H1 (cell line): ENCODE data around the gene SLC7A9. TPM values are rescaled to one million over a fixed set of nuclear protein-coding genes. Genes with fewer than 3 reads are reported as not detected.
A peak's percentile ranks its signal among the peaks of the same experiment; 100 is the strongest.

Experiments used
- CTCF ChIA-PET: fragments of 300-600 bp; sonication (Branson Sonifier 250); formaldehyde crosslinking; loops from one replicate; lab custom pipeline; 2021; ENCODE audit not compliant: partially characterized antibody; lab: Charles Lee
- POLR2A ChIA-PET: fragments of 300-600 bp; sonication (Branson Sonifier 250); formaldehyde crosslinking; loops from one replicate; lab custom pipeline; 2021; ENCODE audit warnings: inconsistent platforms; ENCODE audit not compliant: partially characterized antibody; lab: Charles Lee
- DNase-seq, 2 experiments: peaks; one replicate each; pipeline versions ENCODE4 v3.0.0 to v3.0.0-alpha.2; 2010 to 2022; ENCODE audit warnings: low spot score in 2 of 2, low read depth in 1 of 2, mixed read lengths in 1 of 2
- FAIRE-seq: peaks from 2 replicates; lab custom pipeline; 2011; peaks lifted over from hg19 to GRCh38; lab: Jason Lieb, UNC
- H2AFZ ChIP-seq: 2 replicates; pipeline ENCODE4 v1.8.1; 2012; ENCODE audit warnings: low read length, inconsistent platforms
- H2AK5ac ChIP-seq: 2 replicates; pipeline ENCODE4 v1.6.1; 2013; ENCODE audit warnings: low read depth, low read length
- H2BK120ac ChIP-seq: replicated peaks from 2 replicates; pipeline ENCODE3; 2013; ENCODE audit warnings: low read depth, low read length, inconsistent platforms
- H2BK12ac ChIP-seq: 2 replicates; pipeline ENCODE4 v1.6.1; 2013; ENCODE audit warnings: low read depth, low read length
- H2BK15ac ChIP-seq: 2 replicates; pipeline ENCODE4 v1.6.1; 2013; ENCODE audit warnings: low read length
- H2BK20ac ChIP-seq: 2 replicates; pipeline ENCODE4 v1.6.1; 2013; ENCODE audit warnings: low read length
- H2BK5ac ChIP-seq: 2 replicates; pipeline ENCODE4 v1.6.1; 2013; ENCODE audit warnings: low read depth, low read length
- H3K14ac ChIP-seq: 2 replicates; pipeline ENCODE4 v1.6.1; 2013; ENCODE audit warnings: inconsistent platforms; ENCODE audit not compliant: insufficient read length
- H3K18ac ChIP-seq: 2 replicates; pipeline ENCODE4 v1.6.1; 2013; ENCODE audit warnings: low read length; ENCODE audit errors: extremely low read depth
- H3K23ac ChIP-seq: 2 replicates; pipeline ENCODE4 v1.6.1; 2013; ENCODE audit warnings: inconsistent platforms; ENCODE audit not compliant: insufficient read length
- H3K23me2 ChIP-seq: 2 replicates; pipeline ENCODE4 v1.6.1; 2013; ENCODE audit warnings: low read depth, low read length
- H3K27ac ChIP-seq: 2 replicates; pipeline ENCODE4 v1.6.1; 2011; ENCODE audit warnings: low read depth, low read length, inconsistent platforms
- H3K27me3 ChIP-seq, 4 experiments: replicated peaks in 1 of 4; 1 replicate in 1 of 4; 2 replicates in 3 of 4; pipeline versions ENCODE4 v1.6.1 to v1.8.1; 2011 to 2013; ENCODE audit warnings: low read length in 3 of 4, mild to moderate bottlenecking in 3 of 4, inconsistent platforms in 2 of 4, mixed read lengths in 2 of 4, moderate library complexity in 1 of 4; ENCODE audit not compliant: control insufficient read depth in 3 of 4, insufficient read depth in 3 of 4; ENCODE audit errors: extremely low read depth in 1 of 4
- H3K36me3 ChIP-seq, 4 experiments: 2 replicates each; pipeline versions ENCODE4 v1.6.1 to v1.8.1; 2011 to 2013; ENCODE audit warnings: mild to moderate bottlenecking in 4 of 4, low read length in 3 of 4, moderate library complexity in 2 of 4, control low read depth in 1 of 4, inconsistent platforms in 1 of 4; ENCODE audit not compliant: insufficient read depth in 4 of 4, control insufficient read depth in 2 of 4
- H3K4ac ChIP-seq: replicated peaks from 2 replicates; pipeline ENCODE3; 2013; ENCODE audit warnings: low read length, low read depth, mixed read lengths, inconsistent platforms; ENCODE audit not compliant: insufficient read length
- H3K4me1 ChIP-seq, 4 experiments: replicated peaks in 1 of 4; 1 replicate in 1 of 4; 2 replicates in 3 of 4; pipeline versions ENCODE4 v1.6.1 to v1.8.1; 2011 to 2013; ENCODE audit warnings: low read length in 3 of 4, inconsistent platforms in 2 of 4, mixed read lengths in 1 of 4; ENCODE audit not compliant: insufficient read depth in 4 of 4, control insufficient read depth in 3 of 4
- H3K4me2 ChIP-seq, 2 experiments: 2 replicates each; pipeline versions ENCODE4 v1.6.1 to v1.8.1; 2011 to 2013; ENCODE audit warnings: low read depth in 2 of 2, low read length in 2 of 2, control low read depth in 1 of 2, inconsistent platforms in 1 of 2, mild to moderate bottlenecking in 1 of 2; ENCODE audit not compliant: insufficient read depth in 1 of 2
- H3K4me3 ChIP-seq, 4 experiments: fragments of 200-600, 300-600 bp in 1 of 4; sonication (generic), shearing (Covaris generic), sonication (Bioruptor Twin) in 1 of 4; 2 replicates each; pipeline versions ENCODE4 v1.5.1 to v1.8.1; 2011 to 2016; ENCODE audit warnings: low read length in 4 of 4, low read depth in 3 of 4, control low read depth in 2 of 4, inconsistent platforms in 2 of 4, mild to moderate bottlenecking in 2 of 4, mixed read lengths in 1 of 4, moderate library complexity in 1 of 4; ENCODE audit not compliant: insufficient read depth in 2 of 4; ENCODE audit errors: extremely low read depth in 1 of 4
- H3K56ac ChIP-seq: replicated peaks from 2 replicates; pipeline ENCODE3; 2013; ENCODE audit warnings: low read depth, mild to moderate bottlenecking, mixed read lengths, low read length, inconsistent platforms; ENCODE audit not compliant: insufficient read length
- H3K79me1 ChIP-seq: 2 replicates; pipeline ENCODE4 v1.6.1; 2013; ENCODE audit warnings: low read depth, low read length, control low read depth
- H3K79me2 ChIP-seq, 2 experiments: 2 replicates each; pipeline versions ENCODE4 v1.6.1 to v1.8.1; 2012 to 2013; ENCODE audit warnings: low read length in 2 of 2, mild to moderate bottlenecking in 2 of 2, inconsistent platforms in 1 of 2; ENCODE audit not compliant: insufficient read depth in 2 of 2, control insufficient read depth in 1 of 2
- H3K9ac ChIP-seq, 4 experiments: replicated peaks in 1 of 4; 1 replicate in 1 of 4; 2 replicates in 3 of 4; pipeline versions ENCODE4 v1.6.1 to v1.8.1; 2011 to 2013; ENCODE audit warnings: low read depth in 3 of 4, low read length in 3 of 4, control low read depth in 2 of 4, mild to moderate bottlenecking in 2 of 4, moderate library complexity in 2 of 4, inconsistent platforms in 1 of 4; ENCODE audit errors: extremely low read depth in 1 of 4
- H3K9me3 ChIP-seq, 2 experiments: 2 replicates each; pipeline versions ENCODE4 v1.6.1 to v1.8.1; 2012 to 2013; ENCODE audit warnings: mild to moderate bottlenecking in 2 of 2, moderate library complexity in 2 of 2, control low read depth in 1 of 2, inconsistent platforms in 1 of 2, low read depth in 1 of 2, low read length in 1 of 2, mixed read lengths in 1 of 2; ENCODE audit not compliant: insufficient read depth in 2 of 2
- H4K20me1 ChIP-seq, 2 experiments: replicated peaks in 1 of 2; 2 replicates each; pipeline versions ENCODE3 to v1.8.1; 2011 to 2013; ENCODE audit warnings: inconsistent platforms in 2 of 2, low read length in 2 of 2, mild to moderate bottlenecking in 1 of 2; ENCODE audit not compliant: insufficient read depth in 2 of 2, control insufficient read depth in 1 of 2
- H4K5ac ChIP-seq: 2 replicates; pipeline ENCODE4 v1.6.1; 2013; ENCODE audit warnings: low read length, low read depth, mixed read lengths, inconsistent platforms; ENCODE audit not compliant: insufficient read length
- H4K8ac ChIP-seq: 2 replicates; pipeline ENCODE4 v1.8.0; 2013; ENCODE audit warnings: mild to moderate bottlenecking, moderate library complexity, low read length, inconsistent platforms; ENCODE audit not compliant: insufficient read depth; ENCODE audit errors: extremely low read depth
- H4K91ac ChIP-seq: replicated peaks from 2 replicates; pipeline ENCODE3; 2013; ENCODE audit warnings: low read length, mixed read lengths, inconsistent platforms; ENCODE audit not compliant: insufficient read length
- MAFK ChIP-seq: IDR thresholded peaks from 2 replicates; pipeline ENCODE4 v1.6.1; 2012; ENCODE audit warnings: low read depth, mild to moderate bottlenecking, improper control_type of control experiment, low read length
- RAD21 ChIP-seq, 2 experiments: IDR thresholded peaks in 1 of 2; conservative IDR thresholded peaks in 1 of 2; 2 replicates each; pipeline ENCODE4 v1.6.1; 2011; ENCODE audit warnings: low read depth in 2 of 2, low read length in 2 of 2, improper control_type of control experiment in 1 of 2, inconsistent platforms in 1 of 2, mild to moderate bottlenecking in 1 of 2, moderate library complexity in 1 of 2
- RFX5 ChIP-seq: IDR thresholded peaks from 2 replicates; pipeline ENCODE4 v1.6.1; 2011; ENCODE audit warnings: low read depth, low read length, improper control_type of control experiment, borderline replicate concordance
- SIN3A ChIP-seq, 2 experiments: IDR thresholded peaks in 1 of 2; conservative IDR thresholded peaks in 1 of 2; 2 replicates each; pipeline ENCODE4 v1.6.1; 2011 to 2012; ENCODE audit warnings: low read length in 2 of 2, improper control_type of control experiment in 1 of 2, low read depth in 1 of 2, mild to moderate bottlenecking in 1 of 2
- SP2 ChIP-seq: IDR thresholded peaks from 2 replicates; pipeline ENCODE4 v1.6.1; 2012; ENCODE audit warnings: mild to moderate bottlenecking, low read length, inconsistent platforms
- TBP ChIP-seq: IDR thresholded peaks from 2 replicates; pipeline ENCODE4 v1.6.1; 2011; ENCODE audit warnings: low read depth, low read length, improper control_type of control experiment
- WGBS, 2 experiments: shearing (Covaris generic) in 1 of 2; methylation state at CpG; one replicate each; pipeline versions ENCODE4 v1.1.6 to v1.1.7; 2013 to 2015; ENCODE audit warnings: low lambda C conversion rate in 2 of 2, mixed read lengths in 2 of 2, inconsistent platforms in 1 of 2, low coverage in 1 of 2, missing lambda C conversion rate in 1 of 2; ENCODE audit not compliant: insufficient replicate concordance in 2 of 2, insufficient coverage in 1 of 2, insufficient read length in 1 of 2; ENCODE audit errors: extremely low coverage in 1 of 2, missing lambda C conversion rate in 1 of 2; 5-methylcytosine and 5-hydroxymethylcytosine counted together
- polyA plus RNA-seq, 7 experiments: library from polyadenylated mRNA; depleted of rRNA in 3 of 7; stranded (reverse) in 5 of 7; unstranded in 2 of 7; fragments of >200 nt in 5 of 7; fragments of 200-250 nt in 2 of 7; gene quantifications; 1 replicate in 5 of 7; 2 replicates in 1 of 7; 4 replicates in 1 of 7; pipeline versions ENCODE4 v1.2.1 to v1.2.3, GENCODE V29; 2011 to 2013; ENCODE audit warnings: missing spikeins in 2 of 7, mixed read lengths in 2 of 7
- total RNA-seq: library from RNA; stranded (reverse); fragmentation: NEBNext Ultra II Directional; extraction: Animal tissue kit (Norgen Biotek cat#: 25700); gene quantifications from 2 replicates; pipeline ENCODE4 v1.2.1, GENCODE V29; 2021
- TF ChIP-seq, protein P1 (sequence below), 3 experiments: IDR thresholded peaks; 1 replicate in 2 of 3; 2 replicates in 1 of 3; pipeline versions ENCODE4 v1.5.1 to v1.6.1; 2011; ENCODE audit warnings: low read length in 3 of 3, mild to moderate bottlenecking in 3 of 3, inconsistent platforms in 2 of 3, low read depth in 1 of 3, moderate library complexity in 1 of 3; ENCODE audit not compliant: insufficient read depth in 1 of 3; ENCODE audit errors: control extremely low read depth in 1 of 3

Gene SLC7A9
- total and polyA plus RNA-seq, 2 of the 8 experiments (the other 6 are each of a cell fraction or from before 2014, with no cell fraction given) = 0.15 TPM; not detected in 1

DNA sequence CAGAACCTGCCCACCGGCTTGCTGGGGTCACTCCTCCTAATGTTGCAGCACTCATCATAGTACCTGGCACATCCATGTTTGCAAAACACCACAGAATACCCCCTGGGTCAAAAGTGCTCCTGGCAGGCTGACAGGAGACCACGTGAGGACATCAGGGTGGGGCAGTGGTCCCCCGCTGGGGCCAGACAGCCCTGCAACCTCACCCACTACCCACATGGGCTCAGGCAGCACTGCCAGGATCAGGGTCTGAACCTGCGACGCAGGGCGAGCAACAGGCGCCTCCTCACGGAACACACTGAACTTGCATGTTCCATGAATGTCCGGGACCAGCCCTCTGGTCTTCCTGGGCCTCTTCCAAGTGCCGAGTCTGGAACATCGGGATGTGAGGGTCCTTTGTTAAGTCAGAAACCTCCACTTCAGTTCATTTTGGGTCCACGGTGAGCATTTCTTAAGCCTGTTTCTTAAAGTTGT lies 1.4 kb upstream of the SLC7A9 start:
- H4K20me1 ChIP-seq = no peaks in the 10 kb centered on the region
- H3K4me3 ChIP-seq = no peak overlapping the region
- H2AFZ ChIP-seq = no peak overlapping the region
- no peak overlapping the region for H2AK5ac ChIP-seq
- H3K9ac ChIP-seq = no peak overlapping the region
- H4K8ac ChIP-seq = no peak overlapping the region
- no peaks in the 10 kb centered on the region for H3K9me3 ChIP-seq
- H3K23me2 ChIP-seq = no peaks in the 10 kb centered on the region
- H3K79me1 ChIP-seq = no peaks in the 10 kb centered on the region
- no peak overlapping the region for H3K23ac ChIP-seq
- H3K27me3 ChIP-seq = no peaks in the 10 kb centered on the region
- no peaks in the 10 kb centered on the region for H3K36me3 ChIP-seq
- H3K27ac ChIP-seq = no peak overlapping the region
- H2BK20ac ChIP-seq = no peak overlapping the region
- H2BK12ac ChIP-seq = no peak overlapping the region
- no peak overlapping the region for H3K18ac ChIP-seq
- H2BK15ac ChIP-seq = no peak overlapping the region
- H4K91ac ChIP-seq = no peak overlapping the region
- no peak overlapping the region for H2BK5ac ChIP-seq
- H3K79me2 ChIP-seq = no peaks in the 10 kb centered on the region
- no peak for FAIRE-seq
- H3K4ac ChIP-seq = no peak overlapping the region
- no peak overlapping the region for H3K4me2 ChIP-seq
- peaks cover 0 to 8% (median 3%) of the 10 kb centered on the region in 4 experiments; a peak in 6 of 7 replicates for H3K4me1 ChIP-seq
- CTCF ChIA-PET = no interaction called here
- POLR2A ChIA-PET = interaction anchor here (0.6 kb wide), 1 partner anchor 178 kb away, joined by 3 read pairs; no protein-coding TSS in a partner anchor
- no peak overlapping the region for H3K14ac ChIP-seq
- H3K56ac ChIP-seq = no peak overlapping the region
- no peak overlapping the region for H2BK120ac ChIP-seq
- no peak for TF ChIP-seq MAFK
- peak; percentile 17 to 42; a peak in 3 of 4 replicates for TF ChIP-seq RAD21 (IDR thresholded peaks at IDR 0.05 in 1 of 2, conservative IDR thresholded peaks at IDR 0.05 in 1 of 2; ENCODE audit: low read depth in 2 of 2, low read length in 2 of 2)
- TF ChIP-seq, protein P1, sequence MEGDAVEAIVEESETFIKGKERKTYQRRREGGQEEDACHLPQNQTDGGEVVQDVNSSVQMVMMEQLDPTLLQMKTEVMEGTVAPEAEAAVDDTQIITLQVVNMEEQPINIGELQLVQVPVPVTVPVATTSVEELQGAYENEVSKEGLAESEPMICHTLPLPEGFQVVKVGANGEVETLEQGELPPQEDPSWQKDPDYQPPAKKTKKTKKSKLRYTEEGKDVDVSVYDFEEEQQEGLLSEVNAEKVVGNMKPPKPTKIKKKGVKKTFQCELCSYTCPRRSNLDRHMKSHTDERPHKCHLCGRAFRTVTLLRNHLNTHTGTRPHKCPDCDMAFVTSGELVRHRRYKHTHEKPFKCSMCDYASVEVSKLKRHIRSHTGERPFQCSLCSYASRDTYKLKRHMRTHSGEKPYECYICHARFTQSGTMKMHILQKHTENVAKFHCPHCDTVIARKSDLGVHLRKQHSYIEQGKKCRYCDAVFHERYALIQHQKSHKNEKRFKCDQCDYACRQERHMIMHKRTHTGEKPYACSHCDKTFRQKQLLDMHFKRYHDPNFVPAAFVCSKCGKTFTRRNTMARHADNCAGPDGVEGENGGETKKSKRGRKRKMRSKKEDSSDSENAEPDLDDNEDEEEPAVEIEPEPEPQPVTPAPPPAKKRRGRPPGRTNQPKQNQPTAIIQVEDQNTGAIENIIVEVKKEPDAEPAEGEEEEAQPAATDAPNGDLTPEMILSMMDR (IDR thresholded peaks at IDR 0.05; ENCODE audit: control extremely low read depth in 1 of 3, insufficient read depth in 1 of 3, low read depth in 1 of 3, low read length in 3 of 3) = peak in 2 of 3 experiments; percentile 3 to 11; a peak in 2 of 4 replicates
- no peak for TF ChIP-seq SP2
- no peak for TF ChIP-seq SIN3A (conservative IDR thresholded peaks at IDR 0.05 in 1 of 2, IDR thresholded peaks at IDR 0.05 in 1 of 2; ENCODE audit: low read depth in 1 of 2, low read length in 2 of 2)
- TF ChIP-seq RFX5 = no peak
- no peak for TF ChIP-seq TBP
- TF ChIP-seq, all 59 proteins: peak for 2
- DNase-seq = peak in 1 of 2 experiments; percentile 46
- no peak overlapping the region for H4K5ac ChIP-seq
- 92% methylated on average over 12 of the region's 12 CpGs; no CpG with 5 or more reads in 1 of the 2 experiments for whole genome bisulfite sequencing, 2 experiments
